SK-N-MC (cell line): ENCODE results near the gene CAMK1D.

Experiments used
- EZH2 ChIP-seq: fragments of 200-600 bp; sonication (generic); IDR thresholded peaks from one replicate; pipeline ENCODE4 v1.6.1; 2017; ENCODE audit warnings: antibody characterized with exemption
- POLR2AphosphoS5 ChIP-seq: IDR thresholded peaks from 2 replicates; pipeline ENCODE4 v1.6.1; 2012; ENCODE audit warnings: mild to moderate bottlenecking, low read depth, low read length, borderline replicate concordance

DNA sequence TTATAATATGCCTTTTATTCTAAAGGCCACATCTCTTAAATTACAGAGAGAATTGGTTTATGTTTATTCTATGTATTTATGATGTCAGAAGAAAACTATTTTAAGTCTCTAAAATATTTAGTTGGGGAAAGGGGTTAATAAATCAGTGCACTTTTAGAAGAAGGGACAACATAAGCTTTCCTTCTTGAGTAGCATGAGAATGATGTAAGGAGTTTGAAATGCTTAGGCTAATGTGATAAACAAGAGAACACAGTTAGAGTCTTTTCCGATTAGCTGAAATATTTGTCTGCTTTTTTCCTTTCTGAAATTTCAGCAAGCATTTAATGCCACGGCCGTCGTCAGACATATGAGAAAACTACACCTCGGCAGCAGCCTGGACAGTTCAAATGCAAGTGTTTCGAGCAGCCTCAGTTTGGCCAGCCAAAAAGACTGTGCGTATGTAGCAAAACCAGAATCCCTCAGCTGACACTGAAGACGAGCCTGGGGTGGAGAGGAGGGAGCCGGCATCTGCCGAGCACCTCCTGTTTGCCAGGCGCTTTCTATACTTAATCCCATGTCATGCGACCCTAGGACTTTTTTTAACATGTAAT, 476.0 kb downstream of the CAMK1D start:
- TF ChIP-seq POLR2AphosphoS5 = no peak
- TF ChIP-seq EZH2 = no peak
